Measurements from ENCODE around the gene MAB21L1. TPM values are rescaled to one million over a fixed set of nuclear protein-coding genes. Genes with fewer than 3 reads are reported as not detected.

MAB21L1 gene
- total and polyA plus RNA-seq, 2 of the 8 experiments (the other 6 are each of a cell fraction or from before 2014, with no cell fraction given) = not detected

DNA sequence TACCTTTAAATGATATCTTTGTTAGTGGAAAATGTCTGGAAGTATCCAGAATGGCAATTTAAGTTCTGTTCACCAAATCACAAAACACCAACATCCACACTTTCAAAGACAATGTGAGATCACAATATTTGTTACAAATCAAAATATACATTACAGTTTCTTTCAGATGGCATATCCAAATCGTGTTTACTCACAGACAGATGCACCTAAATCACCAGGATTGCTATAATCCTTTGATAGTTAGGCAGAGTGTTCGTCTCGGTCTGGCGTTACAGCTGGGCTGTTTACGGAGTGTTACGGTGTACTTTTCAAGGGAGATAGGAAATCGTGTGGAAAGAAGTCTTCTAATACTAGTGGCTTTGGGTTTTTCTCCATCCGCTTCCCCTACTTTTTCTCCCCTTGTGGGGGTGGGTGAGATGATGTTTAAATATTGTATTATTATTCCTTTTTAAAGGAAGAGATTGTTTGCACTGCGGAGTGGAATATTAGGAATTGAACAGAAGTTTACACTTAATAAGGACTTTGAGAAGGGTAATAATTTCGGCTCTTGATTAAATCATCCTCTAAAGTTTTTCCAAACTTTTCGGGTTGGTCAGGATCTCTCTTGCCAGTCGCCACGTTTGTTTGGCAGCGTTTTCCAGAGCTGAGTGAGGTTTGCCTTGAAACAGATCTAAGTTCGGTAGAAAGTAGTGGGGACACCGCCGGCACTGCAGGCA is 1.8 kb downstream of the MAB21L1 start (continued):
- TF ChIP-seq ZNF274 (IDR thresholded peaks at IDR 0.05; ENCODE audit: borderline replicate concordance, extremely low read depth, low read length) (no peak), SAP30 (IDR thresholded peaks at IDR 0.05; ENCODE audit: insufficient read depth, insufficient replicate concordance, low read length) (no peak), HDAC6 (IDR thresholded peaks at IDR 0.05; ENCODE audit: low read depth, low read length) (no peak), EP300 (IDR thresholded peaks at IDR 0.05; ENCODE audit: borderline replicate concordance in 1 of 2, low read depth in 2 of 2, low read length in 2 of 2) (no peak), POU5F1 (IDR thresholded peaks at IDR 0.05; ENCODE audit: low read depth, low read length) (no peak)

All from H1 (cell line).